ENCODE results near the gene GULP1.

DNA sequence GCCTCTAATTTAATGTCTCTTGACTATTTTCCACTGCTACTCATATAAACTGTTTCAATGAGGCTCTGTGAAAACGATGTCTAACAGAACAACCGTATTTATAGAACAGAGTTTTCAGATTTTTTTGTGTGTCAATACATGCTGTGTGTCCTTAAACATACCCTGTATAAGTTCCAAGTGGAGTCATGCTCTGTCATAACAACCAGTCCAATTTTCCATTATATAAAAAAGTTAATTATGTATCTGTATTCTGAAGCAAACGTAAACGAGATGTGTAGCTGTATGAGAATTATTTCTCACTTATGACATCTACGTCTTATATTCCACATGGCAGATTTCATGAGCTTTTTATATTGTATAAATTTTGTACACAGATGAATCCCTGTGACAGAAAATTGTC lies 13.9 kb upstream of the GULP1 start:
- TF ChIP-seq CTCF (IDR thresholded peaks at IDR 0.05) (no peak), POLR2A (IDR thresholded peaks at IDR 0.05) (no peak), POLR2AphosphoS5 (IDR thresholded peaks at IDR 0.05) (no peak)
